Measurements from ENCODE around the gene FASN.

Gene FASN

GRCh38 chr17:82036634-82037091 lies 61.4 kb downstream of the FASN start:
- no peak for DNase-seq
- intact Hi-C loops (cut with DNase I) = no loop called here

GRCh38 chr17:82035956-82036633 lies 61.9 kb downstream of the FASN start:
- no peak for DNase-seq
- intact Hi-C loops (cut with DNase I) = no loop called here

DNA sequence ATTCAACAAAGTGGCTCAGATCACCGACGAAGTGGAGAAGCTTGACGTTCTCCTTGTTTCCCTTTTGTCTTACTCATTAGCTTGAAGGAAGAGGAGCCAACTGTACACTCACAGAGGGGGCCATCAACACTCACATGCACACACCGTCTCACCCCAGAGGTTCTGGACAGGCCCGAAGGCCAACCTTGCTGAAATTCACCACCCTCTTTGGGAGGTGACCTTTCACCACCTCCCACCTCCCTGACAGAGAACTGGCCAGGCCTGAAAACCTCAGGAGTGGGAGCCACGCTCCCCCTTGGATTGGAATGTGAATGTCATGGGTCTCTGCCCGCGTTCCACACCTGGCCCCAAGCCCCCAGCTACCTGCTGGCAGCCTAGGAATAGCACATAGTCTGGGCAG lies 62.5 kb downstream of the FASN start:
- intact Hi-C loops (cut with DNase I) = no loop called here
- no peak for DNase-seq

DNA sequence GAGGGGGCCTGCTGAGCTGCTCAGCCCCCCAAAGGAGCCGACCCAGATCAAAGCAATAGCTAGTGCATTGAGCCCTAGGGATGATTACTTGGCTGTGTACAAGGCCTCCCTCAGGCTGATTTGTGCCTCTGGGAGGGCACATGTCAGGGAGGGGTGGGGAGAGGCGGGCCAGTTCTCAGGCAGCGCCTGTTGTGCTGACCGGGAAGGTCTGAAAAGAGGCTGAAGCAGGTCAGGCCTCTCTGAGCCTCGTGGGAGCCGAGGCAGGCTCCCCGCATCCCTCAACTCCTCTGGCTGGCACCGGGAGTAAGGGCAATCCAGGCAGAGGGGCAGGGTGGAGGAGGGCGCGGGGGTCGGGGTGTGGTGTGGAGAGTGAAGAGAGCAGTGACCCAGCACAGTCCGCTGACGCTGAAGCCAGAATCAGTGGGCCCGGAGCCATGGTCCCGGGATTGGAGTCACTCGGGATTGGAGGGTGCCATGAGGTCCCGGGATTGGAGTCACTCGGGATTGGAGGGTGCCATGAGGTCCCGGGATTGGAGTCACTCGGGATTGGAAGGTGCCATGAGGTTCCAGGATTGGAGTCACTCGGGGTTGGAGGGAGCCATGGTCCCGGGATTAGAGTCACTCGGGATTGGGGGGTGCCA lies 63.5 kb downstream of the FASN start:
- DNase-seq = no peak
- intact Hi-C loops (cut with DNase I) = no loop called here

GRCh38 chr17:82033359-82034085 lies 64.5 kb downstream of the FASN start:
- DNase-seq = no peak
- intact Hi-C loops (cut with DNase I) = no loop called here

GRCh38 chr17:82031885-82032627 lies 66.0 kb downstream of the FASN start:
- intact Hi-C loops (cut with DNase I) = no loop called here
- no peak for DNase-seq

- DNase-seq = no peak
Observed at GRCh38 chr17:82031303-82031884, 66.6 kb downstream of the FASN start, which contains the start of gene RAC3. Gene RAC3 (plus strand): TSS chr17:82031678. CDS start chr17:82031762, 84 bp downstream.

DNA sequence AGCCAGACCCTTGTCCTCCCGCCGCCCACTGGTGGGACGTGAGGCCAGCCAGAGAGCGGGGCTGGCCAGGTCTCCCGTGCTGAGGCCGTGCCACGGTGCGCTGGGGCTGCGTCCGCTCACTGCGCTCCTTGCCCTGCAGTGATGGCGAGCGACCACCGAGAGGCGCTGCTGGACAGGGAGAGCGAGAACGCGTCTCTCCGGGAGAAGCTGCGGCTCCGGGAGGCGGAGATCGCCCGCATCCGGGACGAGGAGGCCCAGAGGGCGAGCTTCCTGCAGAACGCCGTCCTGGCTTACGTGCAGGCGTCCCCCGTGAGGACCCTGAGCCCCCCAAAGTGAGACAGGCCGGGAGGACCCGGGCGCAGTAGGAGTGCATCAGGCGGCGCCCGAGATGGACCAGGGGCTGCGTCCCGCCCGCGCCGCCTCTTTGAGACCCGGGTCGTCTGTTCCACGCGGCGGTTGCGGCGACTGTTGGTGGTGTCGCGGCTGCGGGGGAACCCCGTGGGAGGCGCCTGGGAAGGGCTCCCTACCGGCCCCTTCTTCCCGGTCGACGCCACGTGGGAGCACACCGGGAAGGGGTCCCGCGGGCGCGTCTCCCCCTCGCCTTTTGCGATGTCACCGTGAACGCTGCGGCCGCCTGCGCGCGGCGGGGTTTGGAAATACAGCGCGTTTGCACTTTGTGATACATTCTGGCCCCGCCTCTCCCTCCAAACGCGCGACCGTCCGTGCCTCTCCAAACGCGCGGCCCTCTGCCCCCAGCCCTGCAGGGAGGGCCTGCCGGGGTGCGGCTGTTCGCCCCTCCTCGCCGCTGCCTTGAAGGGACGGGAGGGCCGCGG lies 67.3 kb downstream of the FASN start:
- intact Hi-C loops (cut with DNase I) = loop anchor here (1.0 kb wide), 1 partner anchor 124 kb away; no protein-coding TSS in a partner anchor
- DNase-seq = peak; percentile 48 to 92 (median 84)

More at GRCh38 chr17:82031303-82031884, 66.6 kb downstream of the FASN start, which contains the start of gene RAC3:
- intact Hi-C loops (cut with DNase I) = no loop called here

DNA sequence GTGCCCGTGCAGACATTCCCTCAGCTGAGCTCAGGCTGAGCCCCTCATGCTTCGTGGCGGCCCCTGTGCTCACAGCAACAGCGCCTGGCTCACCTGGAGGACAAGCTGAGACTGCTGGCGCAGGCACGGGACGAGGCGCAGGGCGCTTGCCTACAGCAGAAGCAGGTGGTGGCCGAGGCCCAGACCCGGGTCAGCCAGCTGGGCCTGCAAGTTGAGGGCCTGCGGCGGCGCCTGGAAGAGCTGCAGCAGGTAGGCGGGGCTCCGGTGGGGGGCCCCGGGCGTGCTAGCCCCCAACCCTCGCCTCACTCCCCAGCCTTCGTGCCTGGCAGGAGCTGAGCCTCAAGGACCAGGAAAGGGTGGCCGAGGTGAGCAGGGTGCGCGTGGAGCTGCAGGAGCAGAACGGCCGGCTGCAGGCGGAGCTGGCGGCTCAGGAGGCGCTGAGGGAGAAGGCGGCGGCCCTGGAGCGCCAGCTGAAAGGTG lies 68.0 kb downstream of the FASN start:
- DNase-seq = peak in 1 of 42 donors; percentile 9
- intact Hi-C loops (cut with DNase I) = loop anchor here (1.0 kb wide), 1 partner anchor 124 kb away; no protein-coding TSS in a partner anchor

DNA sequence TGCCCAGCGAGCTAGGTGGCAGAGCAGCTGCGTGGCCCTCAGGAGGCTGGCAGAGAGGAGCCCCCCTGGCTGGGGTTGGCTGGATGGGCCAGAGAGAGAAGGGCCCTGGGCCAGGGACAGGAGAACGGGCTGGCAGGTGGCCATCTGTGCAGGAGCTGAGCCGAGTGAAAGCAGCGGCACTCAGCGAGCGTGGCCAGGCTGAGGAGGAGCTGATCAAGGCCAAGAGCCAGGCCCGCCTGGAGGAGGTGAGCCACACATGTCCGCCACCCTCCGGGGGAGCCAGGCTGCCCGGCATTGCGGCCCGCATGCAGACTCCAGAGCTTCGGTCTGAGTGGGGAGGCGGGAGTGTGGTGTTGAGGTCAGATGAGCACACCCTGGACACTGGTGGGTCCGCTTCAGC lies 68.6 kb downstream of the FASN start:
- intact Hi-C loops (cut with DNase I) = no loop called here
- DNase-seq = no peak

GRCh38 chr17:82028966-82029365 lies 69.1 kb downstream of the FASN start:
- DNase-seq = no peak
- intact Hi-C loops (cut with DNase I) = no loop called here

Data from head of caudate nucleus (tissue), 42 donors.